OCI-LY7 (cell line): ENCODE data around the gene OLFM2. TPM values are rescaled to one million over a fixed set of nuclear protein-coding genes. Genes with fewer than 3 reads are reported as not detected.

Experiments
- BruUV-seq: library from RNA; stranded (reverse); fragments of 400-500 nt; replicated peaks from 2 replicates; lab custom pipeline; 2021; lab: Mats Ljungman, UMichigan
- CTCF ChIA-PET: fragments of 300-600 bp; sonication (Branson Sonifier 250); formaldehyde crosslinking; loops from one replicate; lab custom pipeline; 2022; ENCODE audit warnings: antibody characterized with exemption; ENCODE audit not compliant: unreplicated experiment; lab: Charles Lee
- POLR2A ChIA-PET: fragments of 300-600 bp; sonication (Branson Sonifier 250); formaldehyde crosslinking; loops from one replicate; lab custom pipeline; 2022; ENCODE audit warnings: antibody characterized with exemption; lab: Charles Lee
- DNase-seq: peaks from one replicate; pipeline ENCODE4 v3.0.0-alpha.2; 2015; ENCODE audit warnings: low spot score
- H2AFZ ChIP-seq: fragments of 200-600 bp; sonication (generic), shearing (Covaris generic); 2 replicates; pipeline ENCODE4 v1.6.1; 2014; ENCODE audit warnings: mild to moderate bottlenecking, antibody characterized with exemption, low read length, moderate library complexity
- H3K27ac ChIP-seq: fragments of 200-600 bp; sonication (generic); 2 replicates; pipeline ENCODE4 v1.5.1; 2014; ENCODE audit warnings: mixed run types, low read depth, mild to moderate bottlenecking, moderate library complexity, low read length, inconsistent platforms; ENCODE audit not compliant: poor library complexity, severe bottlenecking
- H3K36me3 ChIP-seq: fragments of 200-600 bp; sonication (generic); 2 replicates; pipeline ENCODE4 v1.6.1; 2014; ENCODE audit warnings: mild to moderate bottlenecking, antibody characterized with exemption, low read length, moderate library complexity, mixed read lengths; ENCODE audit not compliant: insufficient read depth
- H3K4me1 ChIP-seq: fragments of 200-600 bp; sonication (generic); 2 replicates; pipeline ENCODE4 v1.5.1; 2014; ENCODE audit warnings: mild to moderate bottlenecking, low read length; ENCODE audit not compliant: insufficient read depth, poor library complexity, severe bottlenecking
- H3K4me2 ChIP-seq: fragments of 200-600 bp; sonication (generic); 2 replicates; pipeline ENCODE4 v1.6.1; 2014; ENCODE audit warnings: mild to moderate bottlenecking, low read length
- H3K4me3 ChIP-seq: fragments of 200-600 bp; sonication (generic); 2 replicates; pipeline ENCODE4 v1.5.1; 2014; ENCODE audit warnings: mild to moderate bottlenecking, low read depth, low read length; ENCODE audit not compliant: poor library complexity, severe bottlenecking
- H3K79me2 ChIP-seq: fragments of 200-600 bp; sonication (generic); 2 replicates; pipeline ENCODE4 v1.6.1; 2016; ENCODE audit warnings: low read depth, mild to moderate bottlenecking, low read length, moderate library complexity, mixed read lengths; ENCODE audit not compliant: insufficient read depth
- H3K9me2 ChIP-seq: fragments of 200-600 bp; sonication (generic); 2 replicates; pipeline ENCODE4 v1.6.1; 2016; ENCODE audit warnings: mild to moderate bottlenecking, low read length, mixed read lengths; ENCODE audit not compliant: insufficient read depth
- H3K9me3 ChIP-seq: fragments of 200-600 bp; sonication (generic); 2 replicates; pipeline ENCODE4 v1.6.1; 2014; ENCODE audit warnings: mild to moderate bottlenecking, mixed run types, low read length, mixed read lengths
- H4K20me1 ChIP-seq: fragments of 200-600 bp; sonication (generic); 2 replicates; pipeline ENCODE4 v1.6.1; 2014; ENCODE audit warnings: mild to moderate bottlenecking, antibody characterized with exemption, low read length, moderate library complexity, mixed read lengths; ENCODE audit not compliant: insufficient read depth
- EZH2phosphoT487 ChIP-seq: fragments of 200-600 bp; sonication (generic); IDR thresholded peaks from 2 replicates; pipeline ENCODE4 v1.6.1; 2018; ENCODE audit warnings: low read depth, borderline replicate concordance, mild to moderate bottlenecking, mixed run types, antibody characterized with exemption, low read length, moderate library complexity, mixed read lengths
- intact Hi-C: fragments of 100-400 bp; cut with micrococcal nuclease; formaldehyde crosslinking; loops from one replicate; pipeline ENCODE4 v1.10.0; 2022; ENCODE audit not compliant: unreplicated experiment
- total RNA-seq, 2 experiments: library from RNA; depleted of rRNA in 1 of 2; stranded (reverse); fragments of >200 nt in 1 of 2; shearing (Covaris generic) in 1 of 2; gene quantifications; 2 replicates each; pipeline ENCODE4 v1.2.3, GENCODE V29; 2014 to 2022
- TF ChIP-seq, protein P1 (sequence below): fragments of 200-600 bp; sonication (generic); conservative IDR thresholded peaks from 2 replicates; pipeline ENCODE4 v1.5.1; 2014; ENCODE audit warnings: mild to moderate bottlenecking, antibody characterized with exemption, low read length, moderate library complexity, mixed read lengths

The OLFM2 gene
- total RNA-seq, 2 experiments from 2014 or later, result not detected

- no peaks in the 10 kb centered on the region for H3K4me1 ChIP-seq
- no peaks in the 10 kb centered on the region for H3K79me2 ChIP-seq
- no peak for DNase-seq
- H3K9me3 ChIP-seq, result no peaks in the 10 kb centered on the region
- no peaks in the 10 kb centered on the region for H3K9me2 ChIP-seq
- no peak overlapping the region for H2AFZ ChIP-seq
- intact Hi-C loops, result no loop called here
- H3K4me2 ChIP-seq, result no peak overlapping the region
- ChIA-PET CTCF (no interaction called here), POLR2A (no interaction called here)
- no peaks in the 10 kb centered on the region for H3K36me3 ChIP-seq
- TF ChIP-seq, protein P1, sequence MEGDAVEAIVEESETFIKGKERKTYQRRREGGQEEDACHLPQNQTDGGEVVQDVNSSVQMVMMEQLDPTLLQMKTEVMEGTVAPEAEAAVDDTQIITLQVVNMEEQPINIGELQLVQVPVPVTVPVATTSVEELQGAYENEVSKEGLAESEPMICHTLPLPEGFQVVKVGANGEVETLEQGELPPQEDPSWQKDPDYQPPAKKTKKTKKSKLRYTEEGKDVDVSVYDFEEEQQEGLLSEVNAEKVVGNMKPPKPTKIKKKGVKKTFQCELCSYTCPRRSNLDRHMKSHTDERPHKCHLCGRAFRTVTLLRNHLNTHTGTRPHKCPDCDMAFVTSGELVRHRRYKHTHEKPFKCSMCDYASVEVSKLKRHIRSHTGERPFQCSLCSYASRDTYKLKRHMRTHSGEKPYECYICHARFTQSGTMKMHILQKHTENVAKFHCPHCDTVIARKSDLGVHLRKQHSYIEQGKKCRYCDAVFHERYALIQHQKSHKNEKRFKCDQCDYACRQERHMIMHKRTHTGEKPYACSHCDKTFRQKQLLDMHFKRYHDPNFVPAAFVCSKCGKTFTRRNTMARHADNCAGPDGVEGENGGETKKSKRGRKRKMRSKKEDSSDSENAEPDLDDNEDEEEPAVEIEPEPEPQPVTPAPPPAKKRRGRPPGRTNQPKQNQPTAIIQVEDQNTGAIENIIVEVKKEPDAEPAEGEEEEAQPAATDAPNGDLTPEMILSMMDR, result no peak
- TF ChIP-seq EZH2phosphoT487, result no peak
- no peak overlapping the region for H3K27ac ChIP-seq
- BruUV-seq, result no TSS peak
- no peaks in the 10 kb centered on the region for H4K20me1 ChIP-seq
- no peak overlapping the region for H3K4me3 ChIP-seq
Measured at GRCh38 chr19:9883764-9884163, 52.6 kb downstream of the OLFM2 start.

- H4K20me1 ChIP-seq, result no peaks in the 10 kb centered on the region
- H3K79me2 ChIP-seq, result no peaks in the 10 kb centered on the region
- no TSS peak for BruUV-seq
- no peak overlapping the region for H3K27ac ChIP-seq
- CTCF ChIA-PET, result no interaction called here
- no peaks in the 10 kb centered on the region for H3K9me3 ChIP-seq
- POLR2A ChIA-PET, result no interaction called here
- no peaks in the 10 kb centered on the region for H3K4me1 ChIP-seq
- H2AFZ ChIP-seq, result no peak overlapping the region
- intact Hi-C loops, result no loop called here
- no peak overlapping the region for H3K4me3 ChIP-seq
- no peaks in the 10 kb centered on the region for H3K36me3 ChIP-seq
- TF ChIP-seq, protein P1, result no peak
- TF ChIP-seq EZH2phosphoT487, result no peak
- no peaks in the 10 kb centered on the region for H3K9me2 ChIP-seq
- DNase-seq, result no peak
- H3K4me2 ChIP-seq, result no peak overlapping the region
Measured at GRCh38 chr19:9883231-9883758, 53.0 kb downstream of the OLFM2 start.

DNA sequence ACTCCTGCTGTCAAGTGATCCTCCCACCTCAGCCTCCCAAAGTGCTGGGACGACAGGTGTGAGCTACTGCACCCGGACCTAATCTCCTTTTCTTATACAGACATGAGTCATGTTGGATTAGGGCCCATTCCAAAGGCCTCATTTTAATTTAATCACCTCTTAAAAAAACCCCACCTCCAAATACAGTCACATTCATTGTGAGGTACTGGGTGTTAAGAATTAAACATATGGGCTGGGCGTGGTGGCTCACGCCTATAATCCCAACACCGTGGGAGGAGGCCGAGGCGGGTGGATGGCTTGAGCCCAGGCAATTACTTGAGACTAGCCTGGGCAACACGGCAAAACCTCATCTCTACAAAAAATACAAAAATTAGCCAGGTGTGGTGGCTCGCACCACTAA is 54.6 kb downstream of the OLFM2 start:
- no peaks in the 10 kb centered on the region for H3K79me2 ChIP-seq
- intact Hi-C loops, result no loop called here
- H3K4me1 ChIP-seq, result no peaks in the 10 kb centered on the region
- no peak overlapping the region for H3K27ac ChIP-seq
- no peak for DNase-seq
- no peaks in the 10 kb centered on the region for H3K9me2 ChIP-seq
- no peak overlapping the region for H2AFZ ChIP-seq
- POLR2A ChIA-PET, result no interaction called here
- H3K36me3 ChIP-seq, result no peaks in the 10 kb centered on the region
- CTCF ChIA-PET, result no interaction called here
- BruUV-seq, result no TSS peak
- no peak overlapping the region for H3K4me3 ChIP-seq
- no peak overlapping the region for H3K4me2 ChIP-seq
- no peaks in the 10 kb centered on the region for H3K9me3 ChIP-seq
- no peaks in the 10 kb centered on the region for H4K20me1 ChIP-seq
- TF ChIP-seq, protein P1, result no peak
- no peak for TF ChIP-seq EZH2phosphoT487
